Left lung (tissue), 10 donors: ENCODE results near the gene BLNK. TPM values are rescaled to one million over a fixed set of nuclear protein-coding genes. Genes with fewer than 3 reads are reported as not detected.

Experiments used
- ATAC-seq: fragments of 200-7000 bp; cut with Tn5 transposase; one replicate; pipeline ENCODE4 v1.9.1; 2020; ENCODE audit warnings: moderate library complexity
- DNase-seq, 4 donors: peaks; one replicate each; pipeline ENCODE4 v3.0.0-alpha.2; 2013 to 2020
- H3K27ac ChIP-seq, 2 donors: fragments of 200-600 bp; sonication (generic) in 1 of 2; one replicate each; pipeline versions ENCODE4 v1.5.0 to v1.8.0; 2020 to 2021
- H3K27me3 ChIP-seq, 2 donors: fragments of 200-600 bp; sonication (generic) in 1 of 2; one replicate each; pipeline versions ENCODE4 v1.5.0 to v1.8.0; 2020 to 2021
- H3K36me3 ChIP-seq, 2 donors: fragments of 200-600 bp; sonication (generic) in 1 of 2; one replicate each; pipeline versions ENCODE4 v1.5.0 to v1.8.0; 2020 to 2021
- H3K4me1 ChIP-seq, 2 donors: fragments of 200-600 bp; one replicate each; pipeline ENCODE4 v1.8.0; 2021
- H3K4me3 ChIP-seq, 2 donors: fragments of 200-600 bp; sonication (generic) in 1 of 2; one replicate each; pipeline versions ENCODE4 v1.5.0 to v1.8.0; 2020 to 2021; ENCODE audit warnings: mild to moderate bottlenecking in 1 of 2
- H3K9me3 ChIP-seq, 2 donors: fragments of 200-600 bp; sonication (generic) in 1 of 2; one replicate each; pipeline versions ENCODE4 v1.5.0 to v1.8.0; 2020 to 2021
- CTCF ChIP-seq, 2 donors: fragments of 200-600 bp; sonication (generic) in 1 of 2; IDR thresholded peaks; one replicate each; pipeline versions ENCODE4 v1.5.0 to v1.8.0; 2021; ENCODE audit warnings: antibody characterized with exemption in 2 of 2
- intact Hi-C, 2 donors: fragments of 100-400 bp; cut with DNase I; formaldehyde crosslinking; loops; one replicate each; pipeline versions ENCODE4 v1.11.2 to v1.14.2; 2022
- polyA plus RNA-seq, 6 donors: library from polyadenylated mRNA; unstranded; fragments of 120-200 nt; gene quantifications; one replicate each; pipeline ENCODE4 v1.2.1, GENCODE V29; 2013; ENCODE audit not compliant: insufficient read length in 6 of 6
- total RNA-seq, 2 donors: library from RNA; stranded (reverse); fragmentation: NEBNext Ultra II Directional; extraction: Animal tissue kit (Norgen Biotek cat#: 25700); gene quantifications; one replicate each; pipeline ENCODE4 v1.2.1, GENCODE V29; 2021
- donor health status: DM: no; HTN: yes; CAD: no.
- donor health status: DM: no; HTN: no; CAD: no.

The BLNK gene
- total and polyA plus RNA-seq, 8 donors: 7.9 to 18.8 (median 15.2) TPM

GRCh38 chr10:96275685-96276418, 4.5 kb upstream of the BLNK start:
- Histone ChIP-seq H3K27me3 (no peaks in the 10 kb centered on the region), H3K27ac (no peak overlapping the region), H3K4me3 (no peak overlapping the region), H3K4me1 (peaks cover 2 to 19% of the 10 kb centered on the region in 2 donors), H3K9me3 (no peaks in the 10 kb centered on the region), H3K36me3 (no peaks in the 10 kb centered on the region)
- ATAC-seq (peak; percentile 23), DNase-seq (peak in 1 of 4 donors; percentile 55)
- intact Hi-C loops: no loop called here
- TF ChIP-seq CTCF (IDR thresholded peaks at IDR 0.05): no peak

DNA sequence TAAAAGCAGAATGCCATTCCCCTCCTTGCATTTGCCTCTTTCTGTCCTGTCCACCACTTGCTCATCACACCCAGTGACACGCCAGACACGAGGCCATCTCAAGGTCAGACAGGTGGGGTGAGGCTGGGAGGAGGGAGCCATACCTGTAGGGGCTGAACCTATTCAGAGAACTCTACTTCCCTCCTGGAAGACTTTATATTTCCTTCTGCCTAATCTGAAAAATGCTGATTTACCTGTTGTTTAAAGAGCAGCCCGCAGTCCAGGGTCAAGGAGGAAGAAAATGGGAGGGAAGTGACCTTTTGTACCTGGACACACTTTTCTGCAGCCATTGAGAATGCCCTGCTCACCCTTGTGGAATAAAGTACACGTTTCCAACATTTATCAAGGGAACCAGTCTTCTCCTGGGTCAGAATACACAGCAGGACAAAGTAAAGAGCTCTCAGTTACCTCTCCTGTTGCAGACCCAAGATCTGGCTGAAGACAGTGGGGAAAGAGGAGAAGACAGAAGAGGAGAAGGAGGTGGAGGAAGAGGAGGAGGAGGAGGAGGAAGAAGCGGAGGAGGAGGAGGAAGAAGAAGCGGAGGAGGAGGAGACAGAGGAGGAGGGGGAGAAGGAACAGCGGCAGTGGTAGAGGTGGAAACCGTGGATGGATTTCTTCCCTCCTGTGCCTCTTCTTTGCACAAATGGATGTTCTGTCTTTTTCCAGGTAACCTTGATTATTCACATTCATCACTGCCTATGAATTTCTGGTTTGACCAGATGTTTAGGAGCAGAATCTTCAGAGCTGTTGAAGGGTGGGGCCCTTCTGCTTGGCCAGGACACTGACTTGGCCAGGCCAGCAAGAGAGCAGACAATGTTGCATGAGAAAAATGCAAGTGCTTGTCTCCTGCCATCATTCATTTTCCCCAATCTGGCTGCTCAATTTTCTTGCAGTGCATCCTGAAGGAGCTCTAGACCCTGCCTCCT, 1.2 kb upstream of the BLNK start:
- Histone ChIP-seq H3K27ac (peak overlapping the region; percentile 77 to 83), H3K4me3 (no peak overlapping the region), H3K27me3 (no peaks in the 10 kb centered on the region), H3K36me3 (no peaks in the 10 kb centered on the region), H3K9me3 (no peaks in the 10 kb centered on the region), H3K4me1 (peaks cover 7 to 19% of the 10 kb centered on the region in 2 donors)
- ATAC-seq (peak; percentile 3), DNase-seq (no peak)
- TF ChIP-seq CTCF (IDR thresholded peaks at IDR 0.05): no peak
- intact Hi-C loops: no loop called here

DNA sequence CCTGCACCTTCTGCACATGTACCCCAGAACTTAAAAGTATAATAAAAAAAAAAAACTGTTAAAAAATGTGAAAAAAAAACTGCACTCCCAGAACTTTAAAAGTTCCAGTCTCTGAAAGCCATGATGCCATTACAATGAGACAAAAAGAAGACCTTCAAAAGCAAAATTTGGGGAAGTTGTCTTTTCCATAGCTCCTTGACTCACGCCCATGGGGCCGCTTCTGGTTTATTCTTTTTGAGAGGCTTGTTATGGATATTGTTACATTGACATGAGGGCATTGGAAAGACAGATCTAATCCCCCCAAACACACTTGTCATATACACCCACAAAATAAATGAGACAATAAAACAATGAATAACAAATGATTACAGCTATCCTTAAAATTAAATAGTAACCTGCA, 798 bp downstream of the BLNK start:
- H3K27me3 ChIP-seq: no peaks in the 10 kb centered on the region
- H3K27ac ChIP-seq: peak overlapping the region; percentile 77 to 83
- DNase-seq (no peak), ATAC-seq (peak; percentile 5)
- no peaks in the 10 kb centered on the region for H3K36me3 ChIP-seq
- H3K9me3 ChIP-seq: no peaks in the 10 kb centered on the region
- intact Hi-C loops: no loop called here
- peak overlapping the region; percentile 14 to 27 for H3K4me3 ChIP-seq
- peaks cover 7 to 19% of the 10 kb centered on the region in 2 donors for H3K4me1 ChIP-seq
- TF ChIP-seq CTCF (IDR thresholded peaks at IDR 0.05): no peak

DNA sequence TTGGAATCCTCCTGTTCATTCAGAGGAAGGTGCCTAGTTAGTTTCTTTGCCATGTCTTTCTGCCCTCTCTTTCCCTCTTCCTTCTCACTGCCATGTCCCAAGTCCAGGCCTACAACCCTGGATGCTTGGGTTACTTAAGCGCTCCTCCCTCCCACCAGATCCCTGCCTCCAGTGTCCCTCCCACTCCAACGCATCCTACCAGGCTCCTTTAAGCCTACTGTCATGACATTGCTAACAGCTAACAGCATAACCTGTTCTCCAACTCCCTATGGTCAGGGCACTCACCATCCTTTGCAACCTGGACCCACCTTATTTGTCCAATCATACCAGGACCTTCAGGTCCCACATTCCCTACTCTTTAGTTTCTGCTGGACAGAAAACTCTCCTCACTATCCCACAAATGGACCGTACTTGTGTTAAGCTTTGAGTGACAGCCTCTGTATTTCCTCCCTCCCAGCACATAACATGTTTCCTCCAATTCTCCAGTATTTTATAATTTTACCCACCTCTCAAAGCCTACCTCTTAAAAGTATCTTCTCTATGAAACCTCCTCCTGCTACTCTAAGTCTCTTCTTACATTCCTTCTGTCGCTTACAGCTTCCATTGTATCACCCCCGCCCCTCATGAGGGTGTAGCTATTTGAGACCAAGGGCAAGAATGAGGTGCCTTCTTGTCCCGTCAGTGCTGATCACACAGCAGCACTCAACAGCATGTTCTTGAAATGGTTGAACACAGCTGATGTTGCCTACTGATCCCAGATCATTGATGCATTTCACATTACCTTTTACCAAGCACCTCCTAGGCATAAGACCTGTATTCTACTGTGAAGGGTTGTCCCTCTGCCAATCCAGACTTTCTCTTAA, 1.7 kb downstream of the BLNK start:
- Histone ChIP-seq H3K27me3 (no peaks in the 10 kb centered on the region), H3K27ac (peak overlapping the region; percentile 33 to 83), H3K4me3 (peak overlapping the region in 1 of 2 donors; percentile 27), H3K4me1 (peaks cover 7 to 19% of the 10 kb centered on the region in 2 donors), H3K9me3 (no peaks in the 10 kb centered on the region), H3K36me3 (no peaks in the 10 kb centered on the region)
- ATAC-seq (no peak), DNase-seq (no peak)
- intact Hi-C loops: no loop called here
- TF ChIP-seq CTCF (IDR thresholded peaks at IDR 0.05): no peak
